ENCODE measurements around the gene ZP1. TPM values are rescaled to one million over a fixed set of nuclear protein-coding genes. Genes with fewer than 3 reads are reported as not detected.

The ZP1 gene
- total and polyA plus RNA-seq, 2 of the 8 experiments (the other 6 are each of a cell fraction or from before 2014, with no cell fraction given) = not detected

GRCh38 chr11:60915248-60915914, 48.0 kb downstream of the ZP1 start (continued):
- TF ChIP-seq JUN (IDR thresholded peaks at IDR 0.05; ENCODE audit: low read depth, low read length) = no peak
- TF ChIP-seq KDM5A (IDR thresholded peaks at IDR 0.05; ENCODE audit: low read length) = no peak
- no peak for TF ChIP-seq HDAC6 (IDR thresholded peaks at IDR 0.05; ENCODE audit: low read depth, low read length)
- TF ChIP-seq ZNF274 (IDR thresholded peaks at IDR 0.05; ENCODE audit: borderline replicate concordance, extremely low read depth, low read length) = no peak
- peak; percentile 49; the same call in 1 of the 2 replicates for TF ChIP-seq TBP (IDR thresholded peaks at IDR 0.05; ENCODE audit: low read depth, low read length)
- no peak for TF ChIP-seq CREB1 (IDR thresholded peaks at IDR 0.05)
- no peak for TF ChIP-seq CBX8 (IDR thresholded peaks at IDR 0.05; ENCODE audit: borderline replicate concordance, low read depth, low read length)
- TF ChIP-seq SUZ12 (IDR thresholded peaks at IDR 0.05; ENCODE audit: low read length) = no peak
- peak; percentile 47; the same call in 1 of the 2 replicates for TF ChIP-seq TAF1 (IDR thresholded peaks at IDR 0.05; ENCODE audit: low read depth, low read length)
- TF ChIP-seq POLR2A (IDR thresholded peaks at IDR 0.05; ENCODE audit: control extremely low read depth in 1 of 2, low read depth in 2 of 2, low read length in 2 of 2) = peak in 1 of 2 experiments; percentile 46; a peak in 1 of 3 replicates
- TF ChIP-seq CTBP2 (IDR thresholded peaks at IDR 0.05; ENCODE audit: borderline replicate concordance, insufficient read depth, insufficient read length, low read length) = peak; percentile 21
- TF ChIP-seq RAD21 (IDR thresholded peaks at IDR 0.05 in 1 of 2, conservative IDR thresholded peaks at IDR 0.05 in 1 of 2; ENCODE audit: low read depth in 2 of 2, low read length in 2 of 2) = peak; percentile 22 to 30; a peak in 2 of 4 replicates
- TF ChIP-seq EZH2 (IDR thresholded peaks at IDR 0.05; ENCODE audit: low read depth, low read length, severe bottlenecking) = no peak
- TF ChIP-seq ASH2L (IDR thresholded peaks at IDR 0.05; ENCODE audit: low read length) = peak; percentile 29
- no peak for TF ChIP-seq NRF1 (IDR thresholded peaks at IDR 0.05; ENCODE audit: low read depth, low read length)
- no peak for TF ChIP-seq RXRA (IDR thresholded peaks at IDR 0.05; ENCODE audit: insufficient read depth, low read depth, low read length)
